T47D (cell line): ENCODE measurements around the gene LPCAT3.

Experiments
- DNase-seq, 2 experiments: peaks; one replicate each; pipeline versions ENCODE4 v3.0.0 to v3.0.0-alpha.2; 2011 to 2012; ENCODE audit warnings: low read depth in 1 of 2, low spot score in 1 of 2
- JUND ChIP-seq: IDR thresholded peaks from 2 replicates; pipeline ENCODE4 v1.6.1; 2012; ENCODE audit warnings: low read depth
- in situ Hi-C: cut with HindIII; loops from 2 replicates; pipeline ENCODE4 v1.10.0; 2016; ENCODE audit warnings: low sequenced_read_pairs, low pct_unique_long_range_greater_than_20kb

LPCAT3 gene

DNA sequence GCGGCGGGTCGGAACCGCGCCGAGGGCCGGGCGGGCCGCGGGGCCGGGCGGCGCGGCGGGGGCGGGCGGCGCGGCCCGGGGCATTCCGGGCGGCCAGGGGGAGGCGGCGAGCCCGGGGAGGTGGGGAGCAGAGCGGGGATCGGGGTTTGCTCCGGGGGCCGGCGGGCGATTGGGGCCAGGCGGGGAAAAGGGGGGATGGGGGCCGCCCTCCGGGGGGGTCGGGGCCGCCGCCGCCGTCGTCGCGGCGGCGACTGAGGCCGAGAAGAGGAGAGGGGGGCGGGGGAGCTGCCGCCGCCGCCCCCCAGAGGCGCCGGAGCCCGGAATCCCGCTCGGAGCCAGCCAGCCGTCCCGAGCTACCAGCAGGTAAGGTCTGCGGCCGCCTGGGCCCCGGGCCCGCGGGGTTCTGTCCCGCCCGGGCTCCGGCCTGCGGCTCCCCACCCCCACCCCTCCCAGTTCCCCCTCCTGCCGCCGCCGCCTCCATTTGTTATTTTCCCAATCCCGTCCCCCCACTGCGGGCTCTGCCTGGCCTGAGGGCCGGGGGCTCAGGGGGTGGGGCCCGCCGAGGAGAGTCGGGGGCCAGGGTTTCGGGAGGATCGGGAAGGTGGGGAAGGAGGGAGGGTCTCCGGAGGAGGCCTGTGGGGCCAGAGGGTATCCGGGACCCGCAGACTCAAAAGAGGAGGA lies 90.1 kb downstream of the LPCAT3 start:
- DNase-seq: no peak
- in situ Hi-C loops: no loop called here
- TF ChIP-seq JUND: no peak

GRCh38 chr12:6927379-6928021 lies 90.8 kb downstream of the LPCAT3 start, which contains the start of gene ATN1:
Gene ATN1, plus strand, starts transcription at chr12:6927959. Its CDS starts 6,043 bp downstream, at chr12:6934002.
- in situ Hi-C loops: no loop called here
- DNase-seq: peak in 1 of 2 experiments; percentile 62
- no peak for TF ChIP-seq JUND
